NCI-H2196 (cell line): Measurements from ENCODE around the gene PAWR.
"Not testable (repeated sequence)": the region's sequence is repeated elsewhere in the genome, so short reads cannot be mapped to it uniquely, and the experiment has no call there.

ENCODE experiments used
- DNase-seq: peaks from one replicate; lab custom pipeline; 2025; ENCODE audit not compliant: unreplicated experiment; lab: John Stamatoyannopoulos, UW

Gene PAWR

DNA sequence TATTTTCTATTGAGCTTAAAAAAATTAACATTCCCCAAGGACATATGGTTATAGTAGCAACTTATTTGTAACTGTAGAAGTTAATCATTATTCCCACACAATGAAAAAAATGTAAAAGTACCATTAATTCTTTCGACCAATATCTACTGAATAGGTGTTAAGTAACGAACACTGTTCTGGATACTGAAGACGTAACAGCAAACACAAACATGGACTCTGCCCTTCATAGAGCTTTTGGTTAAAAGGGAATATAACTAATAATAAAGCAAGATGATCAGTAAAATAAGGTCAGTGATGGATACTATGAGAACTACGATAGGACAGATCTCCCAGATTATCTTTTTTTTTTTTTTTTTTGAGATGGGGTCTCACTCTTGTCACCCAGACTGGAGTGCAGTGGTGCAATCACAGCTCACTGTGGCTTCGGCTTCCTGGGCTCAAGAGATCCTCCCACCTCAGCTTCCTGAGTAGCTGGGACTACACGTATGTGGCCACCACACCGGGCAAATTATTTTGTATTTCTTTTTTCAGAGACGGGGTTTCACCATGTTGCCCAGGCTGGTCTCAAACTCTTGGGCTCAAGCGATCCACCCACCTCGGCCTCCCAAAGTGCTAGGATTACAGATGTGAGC is 93.9 kb downstream of the PAWR start:
- DNase-seq = no peak

DNA sequence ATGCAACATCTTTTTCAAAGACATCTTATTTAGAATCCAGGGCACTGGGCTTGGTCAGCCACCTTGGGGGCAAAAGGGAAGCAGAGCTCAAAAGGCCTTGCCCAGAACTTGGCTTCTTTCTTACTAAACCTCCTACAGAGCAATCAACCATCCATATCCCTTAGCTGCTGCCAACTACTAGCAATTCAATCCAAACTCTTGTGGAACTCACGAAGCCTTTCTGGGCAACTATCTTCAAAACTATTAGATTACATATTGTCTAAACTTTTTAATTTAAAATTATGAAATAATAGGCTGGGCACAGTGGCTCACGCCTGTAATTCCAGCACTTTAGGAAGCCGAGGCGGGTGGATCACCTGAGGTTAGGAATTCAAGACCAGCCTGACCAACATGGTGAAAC is 95.5 kb downstream of the PAWR start:
- no peak for DNase-seq

DNA sequence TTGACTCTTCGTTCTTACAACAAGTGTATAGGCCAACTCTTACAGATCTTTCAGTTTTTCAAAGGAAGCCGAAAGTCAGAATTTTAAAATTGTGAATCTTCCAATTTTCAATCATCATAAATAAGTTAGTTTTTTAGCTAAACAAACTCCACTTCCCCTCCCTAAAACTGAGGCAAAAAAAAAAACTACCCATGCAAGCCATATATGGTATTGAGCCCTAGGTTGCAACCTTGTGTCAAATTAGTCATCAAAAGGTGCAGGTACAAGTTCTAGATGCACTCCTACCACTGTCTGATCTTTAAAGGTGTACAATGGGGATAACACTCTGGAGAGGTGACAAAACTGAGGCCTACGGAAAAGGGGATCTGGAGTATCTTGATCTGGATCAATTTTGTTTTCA is 97.9 kb downstream of the PAWR start:
- DNase-seq = no peak

GRCh38 chr12:79591988-79592387 is 98.8 kb downstream of the PAWR start:
- DNase-seq = no peak

- DNase-seq = no peak
These were observed 100.0 kb downstream of the PAWR start for GRCh38 chr12:79590751-79591150.

- no peak for DNase-seq
These were observed 103.4 kb downstream of the PAWR start for GRCh38 chr12:79587368-79587767.

- DNase-seq = no peak
These were observed 105.6 kb downstream of the PAWR start for GRCh38 chr12:79585147-79585546.

DNA sequence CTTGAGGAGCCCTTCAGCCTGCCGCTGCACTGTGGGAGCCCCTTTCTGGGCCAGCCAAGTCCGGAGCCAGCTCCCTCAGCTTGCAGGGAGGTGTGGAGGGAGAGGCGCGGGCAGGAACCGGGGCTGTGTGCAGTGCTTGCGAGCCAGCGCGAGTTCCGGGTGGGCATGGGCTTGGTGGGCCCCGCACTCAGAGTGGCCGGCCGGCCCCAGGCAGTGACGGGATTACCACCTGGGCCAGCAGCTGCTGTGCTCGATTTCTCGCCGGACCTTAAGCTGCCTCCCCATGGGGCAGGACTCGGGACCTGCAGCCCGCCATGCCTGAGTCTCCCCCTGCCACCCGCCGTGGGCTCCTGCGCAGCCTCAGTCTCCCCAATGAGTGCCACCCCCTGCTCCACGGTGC is 116.9 kb downstream of the PAWR start:
- no peak for DNase-seq

- DNase-seq = no peak
These were observed 121.1 kb downstream of the PAWR start for GRCh38 chr12:79569679-79570078.

- DNase-seq = no peak
These were observed 123.6 kb downstream of the PAWR start for GRCh38 chr12:79567175-79567563.

DNA sequence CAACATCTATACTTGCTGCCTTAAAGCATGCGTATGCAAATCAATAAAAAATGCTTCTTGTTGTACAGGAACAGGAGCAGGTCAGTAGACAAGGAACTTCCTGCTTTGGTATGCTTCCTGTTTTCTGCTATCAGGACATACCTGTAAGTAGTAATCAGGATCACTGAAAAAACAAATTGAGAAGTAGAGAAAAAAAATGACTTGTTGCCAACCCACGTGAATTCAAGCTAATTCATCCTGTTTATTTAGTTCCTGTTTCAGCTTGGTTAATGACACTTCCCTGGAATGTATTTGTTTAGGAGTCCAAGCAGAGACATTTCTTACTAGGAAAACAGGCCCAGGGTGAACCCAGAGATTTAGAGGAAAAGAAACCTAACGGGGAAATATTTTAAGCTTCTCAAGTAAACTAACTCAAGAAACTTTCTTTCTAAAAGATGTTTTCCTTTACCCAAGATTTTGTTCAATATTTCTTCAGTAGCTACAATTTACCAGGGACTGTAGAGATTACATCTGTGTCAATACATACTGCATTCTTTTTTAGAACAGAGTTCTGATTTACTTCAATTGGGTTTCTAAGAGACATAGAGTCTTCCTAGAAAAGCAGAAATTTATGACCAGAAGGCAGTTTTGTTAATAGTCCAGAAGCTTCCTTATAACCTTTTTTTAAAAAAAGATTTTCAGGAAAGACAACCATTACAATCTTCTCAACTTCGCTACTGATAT is 124.2 kb downstream of the PAWR start:
- DNase-seq = no peak

DNA sequence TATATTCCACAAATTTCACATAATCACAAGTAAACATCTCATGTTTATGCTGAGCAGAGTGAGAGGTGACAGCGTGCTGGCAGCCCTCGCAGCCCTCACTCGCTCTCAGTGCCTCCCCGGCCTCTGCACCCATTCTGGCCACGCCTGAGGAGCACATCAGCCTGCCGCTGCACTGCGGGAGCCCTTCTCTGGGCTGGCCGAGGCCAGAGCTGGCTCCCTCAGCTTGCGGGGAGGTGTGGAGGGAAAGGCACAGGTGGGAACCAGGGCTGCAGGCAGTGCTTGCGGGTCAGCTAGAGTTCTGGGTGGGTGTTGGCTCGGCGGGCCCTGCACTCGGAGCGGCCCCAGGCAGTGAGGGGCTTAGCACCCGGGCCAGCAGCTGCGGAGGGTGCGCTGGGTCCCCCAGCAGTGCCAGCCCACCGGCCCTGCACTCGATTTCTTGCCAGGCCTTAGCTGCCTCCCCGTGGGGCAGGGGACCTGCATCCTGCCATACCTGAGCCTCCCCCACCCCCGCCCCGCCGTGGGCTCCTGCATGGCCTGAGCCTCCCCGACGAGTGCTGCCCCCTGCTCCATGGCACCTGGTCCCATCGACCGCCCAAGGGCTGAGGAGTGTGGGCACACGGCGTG is 125.9 kb downstream of the PAWR start:
- not testable (repeated sequence) for DNase-seq

DNA sequence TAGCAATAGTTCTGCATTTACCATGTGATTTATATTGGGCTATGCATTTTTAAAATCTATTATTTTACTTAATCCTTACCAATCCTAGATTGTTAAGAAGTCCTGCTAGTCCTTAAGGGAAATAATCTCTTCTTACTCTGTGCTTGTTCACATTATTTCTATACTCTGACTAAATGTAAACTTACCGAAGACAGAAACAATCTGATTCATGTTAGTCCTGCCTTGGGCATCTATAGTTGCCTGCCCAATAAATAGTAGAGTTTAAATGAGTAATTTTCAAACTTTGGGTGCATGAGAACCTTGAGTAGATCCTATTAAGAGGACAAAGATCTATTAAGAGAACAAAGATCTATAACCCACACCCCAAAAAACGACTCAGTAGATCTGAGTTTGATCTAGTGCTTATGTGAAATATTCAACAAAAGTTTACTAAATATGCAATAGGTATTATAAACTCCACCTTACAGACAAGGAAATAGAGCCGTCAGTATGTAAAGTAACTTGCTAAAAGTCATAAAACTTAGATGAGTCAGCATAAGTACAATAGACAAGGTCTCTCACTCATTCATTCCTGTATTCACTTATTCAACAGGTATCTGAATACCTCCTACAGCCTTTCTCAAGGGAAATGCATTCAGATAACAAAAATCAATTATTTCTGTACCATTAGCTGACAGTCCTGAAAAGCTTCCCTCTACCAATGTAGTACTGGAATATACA is 127.6 kb downstream of the PAWR start:
- DNase-seq = no peak

DNA sequence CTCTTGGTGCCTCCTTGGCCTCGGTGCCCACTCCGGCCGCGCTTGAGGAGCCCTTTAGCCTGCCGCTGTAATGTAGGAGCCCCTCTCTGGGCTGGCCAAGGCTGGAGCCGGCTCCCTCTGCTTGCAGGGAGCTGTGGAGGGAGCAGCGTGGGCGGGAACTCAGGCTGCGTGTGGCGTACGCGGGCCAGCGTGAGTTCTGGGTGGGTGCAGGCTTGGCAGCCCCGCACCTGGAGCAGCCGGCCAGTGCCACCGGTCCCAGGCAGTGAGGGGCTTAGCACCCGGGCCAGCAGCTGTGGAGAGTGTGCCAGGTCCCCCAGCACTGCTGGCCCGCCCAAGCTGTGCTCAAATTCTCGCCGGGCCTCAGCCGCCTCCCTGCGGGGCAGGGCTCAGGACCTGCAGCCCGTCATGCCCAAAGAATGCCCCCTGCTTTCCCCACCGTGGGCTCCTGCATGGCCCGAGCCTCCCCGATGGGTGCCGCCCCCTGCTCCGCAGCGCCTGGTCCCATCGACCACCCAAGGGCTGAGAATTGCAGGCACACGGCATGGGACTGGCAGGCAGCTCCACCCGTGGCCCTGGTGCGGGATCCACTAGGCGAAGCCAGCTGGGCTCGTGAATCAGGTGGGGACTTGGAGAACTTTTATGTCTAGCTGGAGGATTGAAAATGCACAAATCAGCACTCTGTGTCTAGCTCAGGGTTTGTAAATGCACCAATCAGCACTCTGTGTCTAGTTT is 129.2 kb downstream of the PAWR start:
- DNase-seq = no peak

DNA sequence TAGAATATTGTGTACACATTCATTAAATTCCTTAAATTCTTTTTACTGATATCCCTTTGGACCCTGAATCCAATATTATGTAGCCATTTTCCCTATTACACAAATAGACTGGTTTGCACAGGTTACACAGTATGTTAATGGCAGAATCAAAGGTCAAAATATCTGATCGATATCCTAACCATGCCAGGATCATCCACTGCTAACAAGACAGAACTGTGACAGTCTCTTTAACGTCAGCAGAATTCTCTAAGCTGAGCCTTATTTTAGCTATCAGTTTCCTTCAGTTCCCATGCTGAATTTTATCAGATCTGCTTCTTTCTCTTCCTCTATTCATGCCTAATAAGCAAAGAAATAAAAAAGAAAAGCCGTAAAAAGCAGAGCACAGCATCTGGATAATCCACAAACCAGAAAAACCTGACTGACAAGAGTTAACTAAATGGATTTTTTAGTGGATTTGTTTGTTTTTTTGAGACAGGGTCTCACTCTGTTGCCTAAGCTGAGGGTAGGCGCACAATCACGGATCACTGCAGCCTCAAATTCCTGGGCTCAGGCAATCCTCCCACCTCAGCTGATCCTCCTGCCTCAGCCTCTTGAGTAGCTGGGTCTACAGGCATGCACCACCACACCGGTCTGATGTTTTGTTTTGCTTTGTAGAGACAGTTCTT is 130.4 kb downstream of the PAWR start:
- DNase-seq = no peak

- DNase-seq = no peak
These were observed 131.2 kb downstream of the PAWR start for GRCh38 chr12:79559591-79559990.

GRCh38 chr12:79558924-79559469 is 131.8 kb downstream of the PAWR start:
- DNase-seq = no peak

GRCh38 chr12:79557690-79558315 is 133.0 kb downstream of the PAWR start:
- DNase-seq = no peak

DNA sequence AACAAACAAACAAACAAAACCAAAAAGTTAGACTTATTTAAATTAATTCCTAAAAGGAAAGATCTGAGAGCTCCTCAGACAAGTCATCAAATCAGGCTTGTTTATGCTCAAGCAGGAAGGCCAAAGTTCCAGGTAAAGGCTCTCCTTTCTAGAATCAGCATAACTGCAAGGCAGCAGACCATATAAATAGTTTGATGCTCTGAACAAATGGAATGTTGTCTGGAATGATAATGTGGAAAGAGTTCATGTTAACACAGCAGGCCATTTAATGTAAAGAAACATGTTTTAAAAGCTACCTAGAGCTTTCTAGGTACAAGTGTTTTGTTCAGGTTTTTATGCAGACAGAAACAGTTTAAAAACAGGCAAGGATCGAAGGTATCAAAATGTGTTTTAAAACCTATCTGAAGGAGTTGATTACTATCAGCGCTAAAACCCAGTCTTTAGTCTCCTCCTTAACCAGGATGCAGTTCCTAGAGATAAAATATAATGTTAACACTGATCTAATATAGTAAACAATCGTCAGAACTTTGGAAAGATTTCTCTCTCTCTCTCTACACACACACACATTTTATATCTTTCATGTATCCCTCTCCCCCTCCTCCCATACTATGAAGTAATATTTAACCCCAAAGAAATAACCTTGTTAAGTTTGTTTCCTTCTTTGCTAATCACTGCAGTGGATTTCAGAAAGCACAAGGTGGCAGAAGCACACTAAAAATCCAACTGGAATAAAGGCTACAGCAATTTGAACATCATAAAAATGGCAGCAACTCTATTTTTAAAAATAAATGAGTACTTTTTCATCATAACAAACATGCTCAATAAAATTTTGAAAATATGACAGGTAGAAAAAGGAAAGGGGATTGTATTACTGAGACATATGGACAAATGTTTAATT is 135.5 kb downstream of the PAWR start:
- peak; percentile 29 for DNase-seq
